GM12873 (cell line): ENCODE data around the gene PLD5.
A peak's percentile ranks its signal among the peaks of the same experiment; 100 is the strongest.

ENCODE experiments used
- TF ChIP-seq, protein P1 (sequence below): IDR thresholded peaks from 2 replicates; pipeline ENCODE4 v1.5.1; 2012; ENCODE audit warnings: low read depth, mild to moderate bottlenecking, moderate library complexity, low read length, control low read depth; ENCODE audit not compliant: insufficient read depth; ENCODE audit errors: missing control alignments

Gene PLD5

DNA sequence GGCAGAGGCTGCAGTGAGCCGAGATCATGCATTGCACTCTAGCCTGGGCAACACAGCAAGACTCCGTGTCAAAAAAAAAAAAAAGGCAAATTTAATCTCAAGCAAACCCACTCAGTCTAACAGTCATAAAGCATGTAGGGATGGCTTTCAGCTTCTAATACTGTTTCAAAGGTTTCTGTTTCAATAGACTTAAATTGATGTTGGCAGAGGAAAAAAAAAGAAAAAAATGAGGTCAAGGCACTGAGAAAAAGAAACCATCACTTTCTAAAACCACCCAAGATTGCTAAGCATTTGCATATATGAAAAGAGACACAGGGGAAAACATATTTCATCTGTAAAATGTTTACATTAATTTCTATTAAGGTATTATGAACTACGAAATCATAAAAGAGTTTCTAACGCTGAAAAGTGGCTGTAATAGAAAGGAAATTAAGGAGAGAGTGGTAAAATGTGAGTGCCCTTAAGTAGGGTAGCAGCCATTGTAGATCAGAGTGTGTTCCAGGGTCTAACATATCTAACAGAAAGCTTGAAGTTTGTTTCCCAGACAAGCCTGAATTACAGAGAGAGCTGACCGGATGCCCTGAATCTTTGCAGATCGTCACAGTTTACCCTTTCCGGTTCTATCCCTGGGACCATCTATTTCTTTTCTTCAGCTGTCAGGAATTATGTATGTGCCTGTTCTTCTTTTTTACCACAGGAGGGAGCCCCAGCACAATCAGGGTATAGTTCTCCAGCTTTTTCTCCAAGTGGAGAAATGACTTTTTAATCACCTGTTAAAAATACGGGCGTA is 70.0 kb downstream of the PLD5 start:
- TF ChIP-seq, protein P1, sequence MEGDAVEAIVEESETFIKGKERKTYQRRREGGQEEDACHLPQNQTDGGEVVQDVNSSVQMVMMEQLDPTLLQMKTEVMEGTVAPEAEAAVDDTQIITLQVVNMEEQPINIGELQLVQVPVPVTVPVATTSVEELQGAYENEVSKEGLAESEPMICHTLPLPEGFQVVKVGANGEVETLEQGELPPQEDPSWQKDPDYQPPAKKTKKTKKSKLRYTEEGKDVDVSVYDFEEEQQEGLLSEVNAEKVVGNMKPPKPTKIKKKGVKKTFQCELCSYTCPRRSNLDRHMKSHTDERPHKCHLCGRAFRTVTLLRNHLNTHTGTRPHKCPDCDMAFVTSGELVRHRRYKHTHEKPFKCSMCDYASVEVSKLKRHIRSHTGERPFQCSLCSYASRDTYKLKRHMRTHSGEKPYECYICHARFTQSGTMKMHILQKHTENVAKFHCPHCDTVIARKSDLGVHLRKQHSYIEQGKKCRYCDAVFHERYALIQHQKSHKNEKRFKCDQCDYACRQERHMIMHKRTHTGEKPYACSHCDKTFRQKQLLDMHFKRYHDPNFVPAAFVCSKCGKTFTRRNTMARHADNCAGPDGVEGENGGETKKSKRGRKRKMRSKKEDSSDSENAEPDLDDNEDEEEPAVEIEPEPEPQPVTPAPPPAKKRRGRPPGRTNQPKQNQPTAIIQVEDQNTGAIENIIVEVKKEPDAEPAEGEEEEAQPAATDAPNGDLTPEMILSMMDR = peak; percentile 63

DNA sequence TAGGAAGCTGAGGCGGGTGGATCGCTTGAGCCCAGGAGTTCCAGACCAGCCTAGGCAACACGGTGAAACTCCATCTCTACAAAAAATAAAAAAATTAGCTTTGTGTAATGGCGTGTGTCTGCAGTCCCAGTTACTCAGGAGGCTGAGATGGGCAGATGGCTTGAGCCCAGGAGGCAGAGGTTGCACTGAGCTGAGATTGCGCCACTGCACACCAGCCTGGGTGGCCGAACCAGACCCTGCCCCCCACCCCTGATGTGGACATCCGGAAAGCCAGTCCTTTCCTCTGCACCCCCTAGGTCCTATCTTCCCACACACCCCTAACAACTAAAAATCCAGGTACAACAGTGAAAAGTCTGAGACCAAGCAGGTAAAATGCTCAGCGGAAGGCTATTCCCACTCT is 71.9 kb downstream of the PLD5 start:
- TF ChIP-seq, protein P1 = no peak

DNA sequence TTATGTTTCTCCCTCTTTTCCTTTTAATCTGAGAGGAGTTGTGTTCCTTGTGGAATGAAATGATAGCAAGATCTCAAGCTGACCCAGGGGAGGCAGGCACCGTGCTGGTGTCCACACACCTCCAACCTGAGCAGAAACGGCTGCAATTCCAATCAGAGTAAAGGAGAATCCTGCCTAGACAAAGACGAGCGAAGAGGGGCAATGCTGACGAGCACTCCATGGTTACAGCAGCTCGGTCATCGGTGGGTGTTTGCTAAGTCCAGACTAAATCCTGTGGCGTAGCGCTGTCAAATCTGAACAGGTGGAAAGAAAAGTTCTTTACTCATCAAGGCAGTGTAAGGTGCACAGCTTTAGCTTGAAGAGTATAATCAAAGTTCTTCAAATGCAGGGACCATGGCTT is 74.8 kb downstream of the PLD5 start:
- TF ChIP-seq, protein P1 = no peak

DNA sequence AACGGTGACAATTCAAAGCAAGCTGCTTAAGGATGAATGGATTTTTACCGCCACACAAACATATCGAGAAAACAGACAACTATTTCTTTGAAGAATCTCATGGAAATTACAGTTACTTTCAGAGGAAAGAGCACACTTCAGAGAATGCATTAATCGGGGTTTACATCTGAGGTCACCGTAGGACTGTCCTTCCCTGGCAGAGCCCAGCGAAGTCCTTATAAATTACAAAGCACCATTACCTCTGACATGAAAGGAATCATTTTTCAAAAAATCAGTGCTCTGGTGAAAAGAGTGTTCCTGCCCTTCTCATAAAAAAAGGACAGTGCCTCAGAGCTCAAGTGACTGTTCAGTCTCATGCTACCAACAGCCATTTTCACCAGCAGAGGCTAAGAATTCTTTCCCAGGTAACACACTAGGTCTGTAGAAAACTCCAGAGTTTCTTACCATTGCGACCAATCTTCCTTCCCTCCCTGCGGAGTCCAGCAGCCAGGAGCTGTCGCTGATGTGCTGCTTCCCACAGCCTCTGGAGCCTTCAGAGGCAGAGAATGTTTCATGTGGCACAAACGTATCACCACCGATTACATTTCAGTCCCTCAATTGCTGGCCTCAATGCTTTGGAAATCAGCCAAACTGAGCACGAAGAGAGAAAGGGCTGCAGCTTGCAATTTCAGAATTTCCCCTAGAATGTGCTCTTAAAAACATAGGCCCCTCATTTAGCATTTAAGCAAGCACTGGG is 75.4 kb downstream of the PLD5 start:
- TF ChIP-seq, protein P1 = no peak

DNA sequence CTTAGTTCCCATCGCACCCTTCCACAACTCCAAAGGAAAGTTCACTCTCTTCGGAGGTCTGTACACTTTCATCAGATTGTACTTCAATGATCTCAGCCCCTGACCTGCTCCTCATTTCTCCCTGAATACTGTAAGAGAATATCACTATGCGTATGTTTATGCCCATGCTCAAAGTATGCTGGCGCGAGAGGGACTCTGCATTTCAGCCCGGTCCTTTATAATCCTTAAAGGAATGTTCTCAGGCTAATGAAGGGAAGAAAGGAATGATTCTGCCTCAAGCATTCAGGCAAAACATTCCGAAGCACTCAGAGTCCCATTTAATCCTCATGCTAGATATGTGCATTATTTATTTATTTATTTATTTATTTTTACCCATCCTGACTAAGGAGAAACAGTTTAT is 76.8 kb downstream of the PLD5 start:
- TF ChIP-seq, protein P1 = no peak

DNA sequence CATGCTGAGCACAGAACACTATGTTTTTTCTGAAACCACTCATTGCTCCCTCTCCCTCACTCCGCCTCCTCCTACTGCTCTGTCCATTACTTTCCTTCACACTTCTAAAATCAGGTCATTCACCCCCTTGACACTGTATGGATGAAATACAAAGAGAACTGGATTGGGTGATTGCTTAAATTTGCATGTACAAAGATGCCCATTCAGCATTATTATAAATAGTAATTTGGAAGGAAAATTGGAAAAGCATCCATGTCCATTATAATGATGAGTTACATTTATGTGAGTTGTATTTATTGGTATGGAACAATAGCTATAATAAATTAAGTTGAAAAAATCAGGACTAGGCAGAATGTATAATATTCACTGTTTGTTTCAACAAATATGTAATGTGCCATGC is 83.7 kb downstream of the PLD5 start:
- TF ChIP-seq, protein P1 = no peak

DNA sequence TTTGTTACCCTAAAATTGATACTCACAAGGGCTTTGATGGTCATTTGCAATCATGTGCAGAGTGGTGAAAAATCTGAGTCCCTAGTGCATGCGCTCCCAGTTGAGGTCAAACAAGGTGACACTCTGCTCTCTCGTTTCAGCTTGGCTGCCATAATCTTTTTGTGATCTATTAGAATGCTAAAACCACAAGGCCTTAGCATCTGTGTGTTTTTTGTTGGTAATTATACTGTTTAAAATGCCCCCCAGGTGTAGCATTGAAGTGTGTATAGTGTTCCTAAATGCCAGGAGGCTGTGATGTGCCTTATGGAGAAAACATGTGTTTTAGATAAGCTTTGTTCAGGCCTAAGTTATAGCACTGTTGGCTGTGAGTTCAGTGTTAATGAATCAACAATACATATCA is 89.3 kb downstream of the PLD5 start:
- TF ChIP-seq, protein P1 = no peak
